Gastrocnemius medialis (tissue), 4 donors: Measurements from ENCODE around the gene BPIFB6. TPM values are rescaled to one million over a fixed set of nuclear protein-coding genes. Genes with fewer than 3 reads are reported as not detected.

Source experiments
- ATAC-seq, 2 donors: fragments of 150-250 bp; one replicate each; pipeline ENCODE4 v1.9.1; 2016
- DNase-seq, 2 donors: peaks; one replicate each; pipeline ENCODE4 v3.0.0-alpha.2; 2019
- H3K27ac ChIP-seq, 4 donors: fragments of 200-600 bp; sonication (generic); 1 replicate in 1 of 4; 2 replicates in 3 of 4; pipeline ENCODE4 v1.5.1; 2016 to 2018; ENCODE audit warnings: mild to moderate bottlenecking in 2 of 4, moderate library complexity in 1 of 4
- H3K27me3 ChIP-seq, 3 donors: fragments of 200-600 bp; sonication (generic) in 2 of 3; 1 replicate in 1 of 3; 2 replicates in 2 of 3; pipeline versions ENCODE4 v1.5.1 to v1.6.0; 2016 to 2019; ENCODE audit warnings: mild to moderate bottlenecking in 1 of 3, moderate library complexity in 1 of 3
- H3K36me3 ChIP-seq, 2 donors: fragments of 200-600 bp; sonication (generic) in 1 of 2; one replicate each; pipeline ENCODE4 v1.5.1; 2017 to 2018
- H3K4me1 ChIP-seq, 2 donors: fragments of 200-600 bp; sonication (generic) in 1 of 2; one replicate each; pipeline ENCODE4 v1.5.1; 2016 to 2017; ENCODE audit warnings: mild to moderate bottlenecking in 2 of 2
- H3K4me3 ChIP-seq, 4 donors: fragments of 200-600 bp; sonication (generic) in 3 of 4; 1 replicate in 1 of 4; 2 replicates in 3 of 4; pipeline ENCODE4 v1.5.1; 2016 to 2019; ENCODE audit warnings: mild to moderate bottlenecking in 2 of 4
- H3K9me3 ChIP-seq, 3 donors: fragments of 200-600 bp; sonication (generic) in 2 of 3; 1 replicate in 1 of 3; 2 replicates in 2 of 3; pipeline ENCODE4 v1.5.1; 2016 to 2019
- POLR2A ChIP-seq, 2 donors: fragments of 450-650 bp; IDR thresholded peaks; one replicate each; pipeline ENCODE4 v1.6.1; 2017; ENCODE audit warnings: antibody characterized with exemption in 2 of 2, mild to moderate bottlenecking in 2 of 2, moderate library complexity in 2 of 2
- in situ Hi-C, 4 donors: fragments of 200-750 bp; cut with MboI; loops; one replicate each; pipeline versions ENCODE4 v1.15.0 to v1.8.0; 2017; ENCODE audit warnings: low sequenced_read_pairs in 4 of 4
- intact Hi-C: fragments of 100-400 bp; cut with DNase I; formaldehyde crosslinking; loops from one replicate; pipeline ENCODE4 v1.15.1; 2023; ENCODE audit warnings: low total_unique reads
- total RNA-seq, 4 donors: library from RNA; depleted of rRNA; stranded (reverse); fragments of >200 nt; gene quantifications; one replicate each; pipeline versions ENCODE4 v1.1.0 to v1.2.3, GENCODE V29; 2016
- TF ChIP-seq, protein P1 (sequence below), 5 experiments: fragments of 450-650 bp in 3 of 5; fragments of 200-600 bp in 2 of 5; sonication (generic) in 2 of 5; IDR thresholded peaks in 4 of 5; conservative IDR thresholded peaks in 1 of 5; 1 replicate in 4 of 5; 2 replicates in 1 of 5; pipeline ENCODE4 v1.5.1; 2016 to 2019; ENCODE audit warnings: antibody characterized with exemption in 5 of 5, mild to moderate bottlenecking in 3 of 5, moderate library complexity in 3 of 5

Gene BPIFB6
- total RNA-seq, 4 donors from 2014 or later, result not detected

DNA sequence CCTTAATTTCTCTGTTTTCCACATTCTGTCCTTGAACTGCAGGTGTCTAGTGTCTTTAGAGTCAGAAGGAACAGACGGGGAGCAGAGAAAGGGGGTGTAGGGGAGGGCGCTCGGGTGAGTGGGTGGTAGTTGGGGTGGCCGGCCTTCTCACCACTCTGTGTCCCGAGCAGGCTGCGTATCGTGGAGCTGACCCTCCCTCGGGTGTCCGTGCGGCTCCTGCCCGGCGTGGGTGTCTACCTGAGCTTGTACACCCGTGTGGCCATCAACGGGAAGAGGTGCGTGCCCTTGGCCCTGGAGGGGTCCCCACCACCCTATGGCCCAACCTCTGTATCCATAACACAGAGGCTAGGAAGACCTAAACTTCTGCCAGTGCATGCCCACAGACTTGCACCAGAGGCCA, 53.3 kb downstream of the BPIFB6 start:
- in situ Hi-C loops (no loop called here), intact Hi-C loops (no loop called here)
- Histone ChIP-seq H3K9me3 (no peaks in the 10 kb centered on the region), H3K27me3 (no peaks in the 10 kb centered on the region), H3K27ac (no peak overlapping the region), H3K36me3 (no peaks in the 10 kb centered on the region), H3K4me3 (no peak overlapping the region), H3K4me1 (no peaks in the 10 kb centered on the region)
- TF ChIP-seq, protein P1, sequence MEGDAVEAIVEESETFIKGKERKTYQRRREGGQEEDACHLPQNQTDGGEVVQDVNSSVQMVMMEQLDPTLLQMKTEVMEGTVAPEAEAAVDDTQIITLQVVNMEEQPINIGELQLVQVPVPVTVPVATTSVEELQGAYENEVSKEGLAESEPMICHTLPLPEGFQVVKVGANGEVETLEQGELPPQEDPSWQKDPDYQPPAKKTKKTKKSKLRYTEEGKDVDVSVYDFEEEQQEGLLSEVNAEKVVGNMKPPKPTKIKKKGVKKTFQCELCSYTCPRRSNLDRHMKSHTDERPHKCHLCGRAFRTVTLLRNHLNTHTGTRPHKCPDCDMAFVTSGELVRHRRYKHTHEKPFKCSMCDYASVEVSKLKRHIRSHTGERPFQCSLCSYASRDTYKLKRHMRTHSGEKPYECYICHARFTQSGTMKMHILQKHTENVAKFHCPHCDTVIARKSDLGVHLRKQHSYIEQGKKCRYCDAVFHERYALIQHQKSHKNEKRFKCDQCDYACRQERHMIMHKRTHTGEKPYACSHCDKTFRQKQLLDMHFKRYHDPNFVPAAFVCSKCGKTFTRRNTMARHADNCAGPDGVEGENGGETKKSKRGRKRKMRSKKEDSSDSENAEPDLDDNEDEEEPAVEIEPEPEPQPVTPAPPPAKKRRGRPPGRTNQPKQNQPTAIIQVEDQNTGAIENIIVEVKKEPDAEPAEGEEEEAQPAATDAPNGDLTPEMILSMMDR (IDR thresholded peaks at IDR 0.05 in 4 of 5, conservative IDR thresholded peaks at IDR 0.05 in 1 of 5), result no peak
- no peak for TF ChIP-seq POLR2A (IDR thresholded peaks at IDR 0.05)
- ATAC-seq, result no peak
- DNase-seq, result no peak

DNA sequence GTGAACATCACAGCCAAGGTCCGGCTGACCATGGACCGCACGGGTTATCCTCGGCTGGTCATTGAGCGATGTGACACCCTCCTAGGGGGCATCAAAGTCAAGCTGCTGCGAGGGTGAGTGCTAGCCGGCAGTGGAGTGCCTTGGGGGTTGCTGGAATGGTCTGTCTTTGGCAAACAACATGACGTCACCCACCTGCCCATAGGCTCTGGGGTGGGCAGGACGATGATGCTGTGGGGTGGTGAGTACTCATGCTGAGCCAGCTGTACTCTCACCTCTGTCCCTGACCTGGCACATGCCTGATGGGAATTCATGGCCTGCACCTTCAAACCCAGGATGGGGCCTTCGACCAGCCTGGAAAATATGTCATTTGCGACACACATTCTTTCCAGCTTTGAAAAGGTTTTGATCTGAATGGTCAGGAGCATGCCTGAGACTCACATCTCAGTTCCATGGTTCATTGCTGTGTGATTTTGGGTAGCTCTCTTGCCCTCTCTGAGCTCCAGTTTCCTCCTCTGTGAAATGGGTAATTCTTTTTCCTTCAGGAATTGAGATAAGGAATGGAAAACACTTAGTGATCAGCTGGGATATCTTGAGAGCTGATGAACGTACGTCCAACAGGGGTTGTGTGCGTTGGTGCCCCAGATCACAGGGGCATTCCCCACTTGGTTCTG, 54.7 kb downstream of the BPIFB6 start:
- DNase-seq (no peak), ATAC-seq (no peak)
- intact Hi-C loops (no loop called here), in situ Hi-C loops (no loop called here)
- no peaks in the 10 kb centered on the region for H3K36me3 ChIP-seq
- no peaks in the 10 kb centered on the region for H3K9me3 ChIP-seq
- no peaks in the 10 kb centered on the region for H3K27me3 ChIP-seq
- no peak overlapping the region for H3K27ac ChIP-seq
- TF ChIP-seq, protein P1 (IDR thresholded peaks at IDR 0.05 in 4 of 5, conservative IDR thresholded peaks at IDR 0.05 in 1 of 5), result no peak
- TF ChIP-seq POLR2A (IDR thresholded peaks at IDR 0.05), result no peak
- no peak overlapping the region for H3K4me3 ChIP-seq
- H3K4me1 ChIP-seq, result no peaks in the 10 kb centered on the region

GRCh38 chr20:33091147-33091546, 59.7 kb downstream of the BPIFB6 start:
- in situ Hi-C loops, result no loop called here
- intact Hi-C loops, result no loop called here
- TF ChIP-seq, protein P1 (IDR thresholded peaks at IDR 0.05 in 4 of 5, conservative IDR thresholded peaks at IDR 0.05 in 1 of 5), result no peak
- TF ChIP-seq POLR2A (IDR thresholded peaks at IDR 0.05), result no peak

DNA sequence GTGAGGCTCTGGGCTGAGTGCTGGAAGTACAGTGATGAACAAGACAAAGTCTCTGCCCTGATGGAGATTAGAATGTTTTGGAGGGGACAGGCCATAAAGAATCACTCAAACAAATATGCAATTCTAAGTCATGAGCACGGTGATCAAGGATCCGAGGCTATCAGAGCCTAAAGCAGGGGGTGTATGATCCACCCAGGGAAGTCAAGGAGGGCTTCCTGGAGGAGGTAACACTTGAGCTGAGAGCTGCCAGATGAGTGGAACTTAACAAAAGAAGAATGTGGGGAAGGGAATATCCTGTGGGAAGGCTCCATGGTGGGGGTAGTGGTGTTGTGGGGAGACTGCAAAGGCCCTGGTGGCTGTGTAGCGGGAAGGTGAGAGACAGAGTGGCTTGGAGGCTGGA, 60.2 kb downstream of the BPIFB6 start:
- Histone ChIP-seq H3K27ac (no peak overlapping the region), H3K4me3 (no peak overlapping the region), H3K4me1 (no peaks in the 10 kb centered on the region), H3K9me3 (no peaks in the 10 kb centered on the region), H3K36me3 (no peaks in the 10 kb centered on the region), H3K27me3 (no peaks in the 10 kb centered on the region)
- in situ Hi-C loops, result no loop called here
- ATAC-seq, result no peak
- no peak for DNase-seq
- TF ChIP-seq, protein P1 (IDR thresholded peaks at IDR 0.05 in 4 of 5, conservative IDR thresholded peaks at IDR 0.05 in 1 of 5), result no peak
- TF ChIP-seq POLR2A (IDR thresholded peaks at IDR 0.05), result no peak
- intact Hi-C loops, result no loop called here

More at GRCh38 chr20:33091147-33091546, 59.7 kb downstream of the BPIFB6 start:
- ATAC-seq, result no peak
- no peak overlapping the region for H3K4me3 ChIP-seq
- H3K4me1 ChIP-seq, result no peaks in the 10 kb centered on the region
- no peak for DNase-seq
- H3K27ac ChIP-seq, result no peak overlapping the region
- no peaks in the 10 kb centered on the region for H3K36me3 ChIP-seq
- no peaks in the 10 kb centered on the region for H3K27me3 ChIP-seq
- no peaks in the 10 kb centered on the region for H3K9me3 ChIP-seq

DNA sequence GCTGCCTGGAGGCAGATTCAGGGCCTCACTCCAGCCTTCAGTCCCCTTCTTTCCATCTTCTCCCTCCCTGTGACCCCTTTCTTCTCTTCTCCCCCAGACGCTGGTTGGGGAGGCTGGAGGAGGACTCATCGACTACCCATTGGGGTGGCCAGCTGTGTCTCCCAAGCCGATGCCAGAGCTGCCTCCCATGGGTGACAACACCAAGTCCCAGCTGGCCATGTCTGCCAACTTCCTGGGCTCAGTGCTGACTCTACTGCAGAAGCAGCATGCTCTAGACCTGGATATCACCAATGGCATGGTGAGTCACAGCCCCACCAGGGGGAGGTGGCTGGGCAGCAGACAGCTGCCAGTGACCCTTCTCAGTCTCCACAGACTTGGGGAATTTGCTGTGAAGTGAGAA, 60.9 kb downstream of the BPIFB6 start:
- Histone ChIP-seq H3K27me3 (no peaks in the 10 kb centered on the region), H3K4me1 (no peaks in the 10 kb centered on the region), H3K36me3 (no peaks in the 10 kb centered on the region), H3K9me3 (no peaks in the 10 kb centered on the region), H3K27ac (no peak overlapping the region), H3K4me3 (no peak overlapping the region)
- in situ Hi-C loops (no loop called here), intact Hi-C loops (no loop called here)
- DNase-seq (no peak), ATAC-seq (no peak)
- TF ChIP-seq POLR2A (IDR thresholded peaks at IDR 0.05), result no peak
- TF ChIP-seq, protein P1 (IDR thresholded peaks at IDR 0.05 in 4 of 5, conservative IDR thresholded peaks at IDR 0.05 in 1 of 5), result no peak
